Measurements from ENCODE around the gene CELF2.

DNA sequence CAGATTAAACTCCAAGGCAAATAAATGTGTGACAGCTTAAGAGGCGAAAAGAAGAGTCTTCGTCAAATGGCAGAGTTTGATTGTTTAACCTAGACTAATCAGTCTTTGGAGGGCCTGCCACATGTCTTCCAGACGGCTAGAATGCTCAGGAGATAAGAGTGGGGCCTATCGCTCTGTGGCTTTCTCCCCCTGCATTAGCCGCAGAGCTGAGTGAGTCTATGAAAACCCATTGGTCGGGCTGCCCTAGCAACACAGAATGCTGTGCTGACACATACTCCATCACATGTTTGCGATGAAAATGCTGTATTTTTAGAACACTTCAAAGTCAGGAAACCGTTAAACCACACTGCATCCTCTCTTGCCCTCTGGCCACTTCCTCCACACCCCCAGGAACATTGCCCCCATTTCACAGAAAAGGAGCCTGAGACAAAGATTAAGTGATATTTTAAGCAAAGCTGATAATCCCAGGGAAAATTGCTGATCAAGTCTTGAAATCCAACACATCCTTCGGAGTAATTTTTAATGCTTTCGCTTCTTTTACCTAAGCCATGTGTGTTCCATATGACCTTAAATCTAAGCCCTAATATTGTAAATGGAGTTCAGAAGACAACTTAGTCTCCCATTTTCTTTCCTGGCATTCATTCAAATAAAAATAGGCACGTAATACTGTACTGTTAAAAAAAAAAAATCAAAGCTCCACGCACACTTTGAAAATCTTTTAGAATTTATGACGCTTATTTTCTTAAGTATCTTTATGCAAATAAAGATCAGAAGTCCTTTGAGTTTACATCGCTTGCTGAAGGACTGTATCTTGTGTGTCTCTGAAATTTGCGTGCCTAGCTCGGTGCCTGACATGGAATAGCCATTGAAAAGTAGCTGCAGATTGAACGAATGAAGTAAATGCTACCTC lies 161.2 kb downstream of the CELF2 start:
- no peak for TF ChIP-seq TAF1 (IDR thresholded peaks at IDR 0.05; ENCODE audit: low read depth)
- TF ChIP-seq POLR2AphosphoS5 (IDR thresholded peaks at IDR 0.05): no peak
- TF ChIP-seq, protein P1, sequence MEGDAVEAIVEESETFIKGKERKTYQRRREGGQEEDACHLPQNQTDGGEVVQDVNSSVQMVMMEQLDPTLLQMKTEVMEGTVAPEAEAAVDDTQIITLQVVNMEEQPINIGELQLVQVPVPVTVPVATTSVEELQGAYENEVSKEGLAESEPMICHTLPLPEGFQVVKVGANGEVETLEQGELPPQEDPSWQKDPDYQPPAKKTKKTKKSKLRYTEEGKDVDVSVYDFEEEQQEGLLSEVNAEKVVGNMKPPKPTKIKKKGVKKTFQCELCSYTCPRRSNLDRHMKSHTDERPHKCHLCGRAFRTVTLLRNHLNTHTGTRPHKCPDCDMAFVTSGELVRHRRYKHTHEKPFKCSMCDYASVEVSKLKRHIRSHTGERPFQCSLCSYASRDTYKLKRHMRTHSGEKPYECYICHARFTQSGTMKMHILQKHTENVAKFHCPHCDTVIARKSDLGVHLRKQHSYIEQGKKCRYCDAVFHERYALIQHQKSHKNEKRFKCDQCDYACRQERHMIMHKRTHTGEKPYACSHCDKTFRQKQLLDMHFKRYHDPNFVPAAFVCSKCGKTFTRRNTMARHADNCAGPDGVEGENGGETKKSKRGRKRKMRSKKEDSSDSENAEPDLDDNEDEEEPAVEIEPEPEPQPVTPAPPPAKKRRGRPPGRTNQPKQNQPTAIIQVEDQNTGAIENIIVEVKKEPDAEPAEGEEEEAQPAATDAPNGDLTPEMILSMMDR (IDR thresholded peaks at IDR 0.05; ENCODE audit: poor library complexity, severe bottlenecking): no peak
- TF ChIP-seq EZH2 (IDR thresholded peaks at IDR 0.05; ENCODE audit: borderline replicate concordance, insufficient read depth, low read length, poor library complexity, severe bottlenecking): no peak
- no peak for TF ChIP-seq RAD21 (conservative IDR thresholded peaks at IDR 0.05)
- TF ChIP-seq EP300 (conservative IDR thresholded peaks at IDR 0.05; ENCODE audit: poor library complexity, severe bottlenecking): no peak
